HL-60 (cell line): ENCODE results near the gene RUNX1.

Source experiments
- DNase-seq, 2 experiments: peaks; one replicate each; pipeline ENCODE4 v3.0.0-alpha.2; 2010 to 2020; ENCODE audit warnings: low read depth in 1 of 2, low spot score in 1 of 2
- H3K27ac ChIP-seq: fragments of 250-450 bp; sonication (Bioruptor Pico); replicated peaks from 2 replicates; pipeline ENCODE4 v1.5.1; 2020; ENCODE audit warnings: mild to moderate bottlenecking, moderate library complexity
- H3K27me3 ChIP-seq: fragments of 250-450 bp; sonication (Bioruptor Pico); 2 replicates; pipeline ENCODE4 v1.5.1; 2021; ENCODE audit warnings: mild to moderate bottlenecking, moderate library complexity; ENCODE audit not compliant: insufficient read depth, poor library complexity, severe bottlenecking
- H3K4me3 ChIP-seq: replicated peaks from 2 replicates; pipeline ENCODE4 v1.5.1; 2011; ENCODE audit warnings: mild to moderate bottlenecking, control low read depth, low read length; ENCODE audit not compliant: insufficient read depth
- CTCF ChIP-seq: IDR thresholded peaks from one replicate; pipeline ENCODE4 v1.5.1; 2011; ENCODE audit warnings: low read length, control low read depth, inconsistent platforms; ENCODE audit not compliant: insufficient read depth
- GABPA ChIP-seq: IDR thresholded peaks from 2 replicates; pipeline ENCODE4 v1.6.1; 2012; ENCODE audit warnings: low read depth
- POLR2AphosphoS5 ChIP-seq: IDR thresholded peaks from 2 replicates; pipeline ENCODE4 v1.6.1; 2012; ENCODE audit warnings: low read depth
- SPI1 ChIP-seq: IDR thresholded peaks from 2 replicates; pipeline ENCODE4 v1.6.1; 2012; ENCODE audit warnings: low read depth, mild to moderate bottlenecking, borderline replicate concordance
- TF ChIP-seq, protein P1 (sequence below): IDR thresholded peaks from 2 replicates; pipeline ENCODE4 v1.6.1; 2012; ENCODE audit warnings: low read depth; ENCODE audit not compliant: insufficient replicate concordance

Gene RUNX1

DNA sequence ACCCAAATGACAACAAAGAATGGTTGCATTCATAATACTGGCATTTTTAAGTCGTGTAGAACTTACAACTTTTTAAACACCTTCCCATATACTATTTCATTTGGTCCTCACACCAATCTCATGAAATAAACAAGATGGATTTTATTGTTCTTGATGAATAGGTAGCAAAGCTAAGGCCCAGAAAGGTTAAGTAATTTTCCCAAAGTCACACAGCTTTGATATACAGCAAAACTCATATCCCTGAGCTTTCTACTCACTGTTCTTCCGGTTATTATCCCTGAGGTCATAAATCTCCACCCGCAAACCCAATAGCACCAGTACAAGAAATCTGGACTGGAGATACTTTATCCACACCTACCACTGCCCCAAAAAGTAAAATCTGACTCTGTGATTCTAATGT, 186.2 kb downstream of the RUNX1 start:
- no peak overlapping the region for H3K4me3 ChIP-seq
- H3K27me3 ChIP-seq, result no peaks in the 10 kb centered on the region
- TF ChIP-seq SPI1, result no peak
- TF ChIP-seq GABPA, result no peak
- TF ChIP-seq, protein P1, sequence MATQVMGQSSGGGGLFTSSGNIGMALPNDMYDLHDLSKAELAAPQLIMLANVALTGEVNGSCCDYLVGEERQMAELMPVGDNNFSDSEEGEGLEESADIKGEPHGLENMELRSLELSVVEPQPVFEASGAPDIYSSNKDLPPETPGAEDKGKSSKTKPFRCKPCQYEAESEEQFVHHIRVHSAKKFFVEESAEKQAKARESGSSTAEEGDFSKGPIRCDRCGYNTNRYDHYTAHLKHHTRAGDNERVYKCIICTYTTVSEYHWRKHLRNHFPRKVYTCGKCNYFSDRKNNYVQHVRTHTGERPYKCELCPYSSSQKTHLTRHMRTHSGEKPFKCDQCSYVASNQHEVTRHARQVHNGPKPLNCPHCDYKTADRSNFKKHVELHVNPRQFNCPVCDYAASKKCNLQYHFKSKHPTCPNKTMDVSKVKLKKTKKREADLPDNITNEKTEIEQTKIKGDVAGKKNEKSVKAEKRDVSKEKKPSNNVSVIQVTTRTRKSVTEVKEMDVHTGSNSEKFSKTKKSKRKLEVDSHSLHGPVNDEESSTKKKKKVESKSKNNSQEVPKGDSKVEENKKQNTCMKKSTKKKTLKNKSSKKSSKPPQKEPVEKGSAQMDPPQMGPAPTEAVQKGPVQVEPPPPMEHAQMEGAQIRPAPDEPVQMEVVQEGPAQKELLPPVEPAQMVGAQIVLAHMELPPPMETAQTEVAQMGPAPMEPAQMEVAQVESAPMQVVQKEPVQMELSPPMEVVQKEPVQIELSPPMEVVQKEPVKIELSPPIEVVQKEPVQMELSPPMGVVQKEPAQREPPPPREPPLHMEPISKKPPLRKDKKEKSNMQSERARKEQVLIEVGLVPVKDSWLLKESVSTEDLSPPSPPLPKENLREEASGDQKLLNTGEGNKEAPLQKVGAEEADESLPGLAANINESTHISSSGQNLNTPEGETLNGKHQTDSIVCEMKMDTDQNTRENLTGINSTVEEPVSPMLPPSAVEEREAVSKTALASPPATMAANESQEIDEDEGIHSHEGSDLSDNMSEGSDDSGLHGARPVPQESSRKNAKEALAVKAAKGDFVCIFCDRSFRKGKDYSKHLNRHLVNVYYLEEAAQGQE, result no peak
- TF ChIP-seq POLR2AphosphoS5, result no peak
- no peak for TF ChIP-seq CTCF
- DNase-seq, result no peak
- H3K27ac ChIP-seq, result no peak overlapping the region

DNA sequence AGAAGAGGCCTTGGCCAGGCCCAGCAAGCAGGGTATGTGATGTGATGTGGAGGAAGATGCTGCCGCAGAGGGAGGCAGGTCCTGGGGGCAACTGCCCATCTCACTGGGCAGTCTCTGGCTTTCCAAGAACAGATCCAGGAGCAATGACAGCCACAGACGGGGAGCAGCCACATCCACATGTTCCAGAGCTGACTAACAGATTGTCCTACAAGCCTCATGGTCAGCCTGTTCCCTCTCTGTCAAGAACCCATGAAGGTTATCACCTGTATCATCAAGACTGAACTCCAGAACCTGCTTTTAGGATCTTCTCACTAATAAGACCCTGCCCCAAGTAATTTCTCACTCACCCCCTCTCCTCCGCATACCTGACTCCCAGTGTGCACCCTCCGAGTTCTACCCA, 187.8 kb downstream of the RUNX1 start:
- Histone ChIP-seq H3K27ac (no peak overlapping the region), H3K4me3 (no peak overlapping the region), H3K27me3 (no peaks in the 10 kb centered on the region)
- no peak for DNase-seq
- TF ChIP-seq POLR2AphosphoS5 (no peak), CTCF (no peak), SPI1 (no peak), GABPA (no peak)
- TF ChIP-seq, protein P1, result no peak

GRCh38 chr21:34859976-34860653, 189.0 kb downstream of the RUNX1 start:
- TF ChIP-seq, protein P1, result no peak
- TF ChIP-seq SPI1 (no peak), POLR2AphosphoS5 (no peak), GABPA (no peak), CTCF (no peak)
- no peaks in the 10 kb centered on the region for H3K27me3 ChIP-seq
- no peak overlapping the region for H3K4me3 ChIP-seq
- no peak for DNase-seq
- no peak overlapping the region for H3K27ac ChIP-seq
